GM12878 (cell line): ENCODE data around the gene IL12B.
"Not testable (repeated sequence)": the region's sequence is repeated elsewhere in the genome, so short reads cannot be mapped to it uniquely, and the experiment has no call there.

Experiments
- CTCF ChIP-seq, 3 experiments: IDR thresholded peaks in 2 of 3; conservative IDR thresholded peaks in 1 of 3; 2 replicates each; pipeline ENCODE4 v1.5.1; 2011; ENCODE audit warnings: low read depth in 3 of 3, low read length in 3 of 3, mild to moderate bottlenecking in 3 of 3, control low read depth in 2 of 3, moderate library complexity in 2 of 3, inconsistent platforms in 1 of 3, mixed read lengths in 1 of 3; ENCODE audit not compliant: control insufficient read depth in 2 of 3, insufficient read depth in 1 of 3; ENCODE audit errors: extremely low read depth in 1 of 3
- EGR1 ChIP-seq, 2 experiments: IDR thresholded peaks; 1 replicate in 1 of 2; 2 replicates in 1 of 2; pipeline ENCODE4 v1.6.1; 2011 to 2012; ENCODE audit warnings: low read depth in 2 of 2, low read length in 2 of 2, borderline replicate concordance in 1 of 2, mild to moderate bottlenecking in 1 of 2, moderate library complexity in 1 of 2
- EZH2 ChIP-seq: IDR thresholded peaks from 2 replicates; pipeline ENCODE4 v1.6.1; 2012; ENCODE audit warnings: low read depth, mild to moderate bottlenecking, control low read depth, inconsistent platforms, low read length, borderline replicate concordance; ENCODE audit not compliant: control insufficient read depth

DNA sequence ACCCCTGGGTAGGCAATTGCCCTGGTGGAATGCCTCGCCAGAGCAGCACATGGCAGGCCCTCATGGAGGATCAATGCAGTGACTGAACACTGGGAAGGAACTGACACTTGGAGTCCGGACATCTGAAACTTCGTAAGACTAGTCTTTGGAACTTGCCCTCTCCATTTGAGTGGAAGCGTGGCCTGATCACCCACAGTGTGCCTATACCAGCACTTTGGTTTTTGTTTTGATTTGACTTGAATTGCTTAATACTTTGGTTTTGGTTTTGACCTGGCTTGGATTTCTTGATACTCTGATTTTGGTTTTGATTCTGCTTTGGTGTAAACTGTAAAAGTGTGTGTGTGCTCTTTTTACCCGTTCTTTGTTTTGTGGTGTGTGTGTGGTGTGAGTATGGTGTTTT lies 36.5 kb upstream of the IL12B start:
- TF ChIP-seq EGR1 (IDR thresholded peaks at IDR 0.05; ENCODE audit: borderline replicate concordance in 1 of 2, low read depth in 2 of 2, low read length in 2 of 2); CTCF (IDR thresholded peaks at IDR 0.05 in 2 of 3, conservative IDR thresholded peaks at IDR 0.05 in 1 of 3; ENCODE audit: control insufficient read depth in 2 of 3, extremely low read depth in 1 of 3, insufficient read depth in 1 of 3, low read depth in 3 of 3, low read length in 3 of 3); EZH2: not testable (repeated sequence)
